Endothelial cell of umbilical vein (primary cell): ENCODE results near the gene PTGR3. TPM values are rescaled to one million over a fixed set of nuclear protein-coding genes. Genes with fewer than 3 reads are reported as not detected.
A peak's percentile ranks its signal among the peaks of the same experiment; 100 is the strongest.

ENCODE experiments used
- BruUV-seq: library from RNA; stranded (reverse); fragments of 400-500 nt; replicated peaks from 2 replicates; lab custom pipeline; 2021; lab: Mats Ljungman, UMichigan
- CTCF ChIA-PET: fragments of 300-600, 350-600 bp; sonication (Branson Sonifier 250); formaldehyde crosslinking; loops from one replicate; lab custom pipeline; 2021; ENCODE audit warnings: antibody characterized with exemption, inconsistent platforms; lab: Charles Lee
- POLR2A ChIA-PET: fragments of 300-600, 350-600 bp; sonication (Branson Sonifier 250); formaldehyde crosslinking; loops from one replicate; lab custom pipeline; 2021; ENCODE audit warnings: antibody characterized with exemption, inconsistent platforms; lab: Charles Lee
- DNase-seq: peaks from one replicate; pipeline ENCODE4 v3.0.0-alpha.2; 2011; ENCODE audit warnings: low read depth, low spot score
- FAIRE-seq: peaks from 2 replicates; lab custom pipeline; 2011; peaks lifted over from hg19 to GRCh38; lab: Jason Lieb, UNC
- H2AFZ ChIP-seq: 2 replicates; pipeline ENCODE4 v1.6.0; 2012; ENCODE audit warnings: low read depth, low read length, control low read depth, inconsistent platforms
- H3K27ac ChIP-seq: 2 replicates; pipeline ENCODE4 v1.5.1; 2011; ENCODE audit warnings: low read depth, mild to moderate bottlenecking, control low read depth, low read length, moderate library complexity; ENCODE audit not compliant: insufficient read depth
- H3K27me3 ChIP-seq, 2 experiments: 2 replicates each; pipeline versions ENCODE4 v1.6.0 to v1.6.1; 2011; ENCODE audit warnings: low read length in 2 of 2, mixed read lengths in 1 of 2; ENCODE audit not compliant: control insufficient read depth in 2 of 2, insufficient read depth in 2 of 2
- H3K36me3 ChIP-seq, 2 experiments: 2 replicates in 1 of 2; 3 replicates in 1 of 2; pipeline ENCODE4 v1.5.1; 2011; ENCODE audit warnings: low read length in 2 of 2, mild to moderate bottlenecking in 1 of 2, moderate library complexity in 1 of 2; ENCODE audit not compliant: control insufficient read depth in 2 of 2, insufficient read depth in 2 of 2; ENCODE audit errors: extremely low read depth in 1 of 2
- H3K4me1 ChIP-seq: 3 replicates; pipeline ENCODE4 v1.5.1; 2011; ENCODE audit warnings: mild to moderate bottlenecking, low read length; ENCODE audit not compliant: control insufficient read depth, insufficient read depth; ENCODE audit errors: extremely low read depth
- H3K4me2 ChIP-seq: 2 replicates; pipeline ENCODE4 v1.6.1; 2011; ENCODE audit warnings: low read length, control low read depth, mixed read lengths; ENCODE audit not compliant: insufficient read depth
- H3K4me3 ChIP-seq, 3 experiments: fragments of 200-600 bp in 1 of 3; sonication (generic), shearing (Covaris generic) in 1 of 3; replicated peaks in 1 of 3; 2 replicates each; pipeline ENCODE4 v1.5.1; 2011 to 2016; ENCODE audit warnings: control low read depth in 3 of 3, low read length in 3 of 3, mild to moderate bottlenecking in 2 of 3, inconsistent platforms in 1 of 3, low read depth in 1 of 3, moderate library complexity in 1 of 3; ENCODE audit not compliant: insufficient read depth in 1 of 3
- H3K79me2 ChIP-seq: 2 replicates; pipeline ENCODE4 v1.6.0; 2012; ENCODE audit warnings: low read length, inconsistent platforms; ENCODE audit not compliant: control insufficient read depth, insufficient read depth
- H3K9ac ChIP-seq: replicated peaks from 2 replicates; pipeline ENCODE3; 2011; ENCODE audit warnings: low read length, control low read depth; ENCODE audit not compliant: insufficient read depth; ENCODE audit errors: extremely low read depth
- H3K9me1 ChIP-seq: replicated peaks from 3 replicates; pipeline ENCODE4 v1.6.0; 2011; ENCODE audit warnings: mild to moderate bottlenecking, low read length; ENCODE audit not compliant: control insufficient read depth, insufficient read depth; ENCODE audit errors: extremely low read depth
- H3K9me3 ChIP-seq: replicated peaks from 2 replicates; pipeline ENCODE4 v1.5.1; 2012; ENCODE audit warnings: low read length, inconsistent platforms; ENCODE audit not compliant: control insufficient read depth, insufficient read depth
- H4K20me1 ChIP-seq: replicated peaks from 2 replicates; pipeline ENCODE3; 2011; ENCODE audit warnings: mild to moderate bottlenecking, low read length; ENCODE audit not compliant: control insufficient read depth, insufficient read depth; ENCODE audit errors: extremely low read depth
- CTCF ChIP-seq, 2 donors: IDR thresholded peaks; 1 replicate in 1 of 2; 2 replicates in 1 of 2; pipeline ENCODE4 v1.5.1; 2011; ENCODE audit warnings: low read length in 2 of 2, mild to moderate bottlenecking in 2 of 2, moderate library complexity in 2 of 2, control low read depth in 1 of 2, inconsistent platforms in 1 of 2, low read depth in 1 of 2; ENCODE audit not compliant: insufficient read depth in 1 of 2; ENCODE audit errors: extremely low read depth in 1 of 2
- GATA2 ChIP-seq: IDR thresholded peaks from 2 replicates; pipeline ENCODE4 v1.7.0; 2011; ENCODE audit warnings: low read depth, mild to moderate bottlenecking, moderate library complexity, mixed read lengths, low read length; ENCODE audit not compliant: insufficient read length, insufficient read depth
- JUN ChIP-seq: IDR thresholded peaks from 2 replicates; pipeline ENCODE4 v1.6.1; 2011; ENCODE audit warnings: borderline replicate concordance, low read depth; ENCODE audit not compliant: insufficient read length, insufficient read depth
- MAX ChIP-seq: IDR thresholded peaks from 2 replicates; pipeline ENCODE4 v1.6.1; 2011; ENCODE audit not compliant: insufficient read depth, insufficient read length
- POLR2A ChIP-seq: IDR thresholded peaks from 2 replicates; pipeline ENCODE4 v1.6.1; 2012; ENCODE audit warnings: low read depth, mild to moderate bottlenecking, control low read depth, low read length
- POLR2AphosphoS5 ChIP-seq: IDR thresholded peaks from 2 replicates; pipeline ENCODE4 v1.6.1; 2012; ENCODE audit warnings: low read depth, mild to moderate bottlenecking, control low read depth, low read length, moderate library complexity; ENCODE audit not compliant: insufficient read depth
- dilution Hi-C: fragments of 300-500 bp; cut with MboI; formaldehyde crosslinking; loops from one replicate; pipeline ENCODE4 v1.15.0; 2019; ENCODE audit warnings: low sequenced_read_pairs; ENCODE audit not compliant: extremely low pct_ligation_motif_present
- intact Hi-C: fragments of 100-400 bp; cut with micrococcal nuclease; formaldehyde crosslinking; loops from one replicate; pipeline ENCODE4 v1.10.0; 2022
- polyA plus RNA-seq, 4 experiments: library from polyadenylated mRNA; depleted of rRNA in 3 of 4; stranded (reverse) in 3 of 4; unstranded in 1 of 4; fragments of >200 nt; gene quantifications; 2 replicates each; pipeline versions ENCODE4 v1.2.1 to v1.2.3, GENCODE V29; 2011 to 2012; ENCODE audit warnings: missing spikeins in 1 of 4
- total RNA-seq: library from RNA; stranded (reverse); gene quantifications from 2 replicates; pipeline ENCODE4 v1.2.3, GENCODE V29; 2021

Gene PTGR3
- total and polyA plus RNA-seq, 2 donors (not counting 3 experiments of a cell fraction or from before 2014, with no cell fraction given): 13.9 to 21.9 TPM

GRCh38 chr18:75208836-75209128, 157 bp downstream of the PTGR3 start:
- peaks cover 47% of the 10 kb centered on the region for H3K79me2 ChIP-seq
- FAIRE-seq: no peak
- BruUV-seq: no TSS peak
- TF ChIP-seq GATA2 (no peak), JUN (no peak), CTCF (IDR thresholded peaks at IDR 0.05; ENCODE audit: extremely low read depth in 1 of 2, insufficient read depth in 1 of 2, low read depth in 1 of 2, low read length in 2 of 2) (no peak), POLR2A (peak; percentile 29), MAX (no peak), POLR2AphosphoS5 (no peak)
- ChIA-PET CTCF (interaction anchor here (0.6 to 1.0 kb wide), 2 partner anchors 82 to 270 kb away, joined by 3 read pairs; no protein-coding TSS in a partner anchor), POLR2A (interaction anchor here (0.6 kb wide), 2 partner anchors 25 to 84 kb away, joined by 3 to 6 read pairs; no protein-coding TSS in a partner anchor)
- H4K20me1 ChIP-seq: no peaks in the 10 kb centered on the region
- no peaks in the 10 kb centered on the region for H3K9me1 ChIP-seq
- intact Hi-C loops: loop anchor here (1.0 to 10.0 kb wide), 8 partner anchors 22 to 714 kb away; partner anchors contain the start of genes CNDP2 and ZNF407
- no peaks in the 10 kb centered on the region for H3K36me3 ChIP-seq
- DNase-seq: peak; percentile 37
- H3K4me2 ChIP-seq: no peak overlapping the region
- H3K4me3 ChIP-seq: peak overlapping the region; percentile 56 to 97 (median 73)
- peak overlapping the region; percentile 88 for H3K27ac ChIP-seq
- peak overlapping the region; percentile 86 for H3K9ac ChIP-seq
- peak overlapping the region; percentile 79 for H2AFZ ChIP-seq
- no peaks in the 10 kb centered on the region for H3K9me3 ChIP-seq
- peaks cover 43% of the 10 kb centered on the region for H3K4me1 ChIP-seq
- dilution Hi-C loops: no loop called here
- H3K27me3 ChIP-seq: no peaks in the 10 kb centered on the region
